Superior temporal gyrus (tissue), 1 donor: Measurements from ENCODE around the gene ABCC1.
"Not testable (repeated sequence)": the region's sequence is repeated elsewhere in the genome, so short reads cannot be mapped to it uniquely, and the experiment has no call there.

Experiments used
- DNase-seq: peaks from one replicate; pipeline ENCODE4 v3.0.0-alpha.2; 2016; ENCODE audit errors: extremely low spot score

The ABCC1 gene

DNA sequence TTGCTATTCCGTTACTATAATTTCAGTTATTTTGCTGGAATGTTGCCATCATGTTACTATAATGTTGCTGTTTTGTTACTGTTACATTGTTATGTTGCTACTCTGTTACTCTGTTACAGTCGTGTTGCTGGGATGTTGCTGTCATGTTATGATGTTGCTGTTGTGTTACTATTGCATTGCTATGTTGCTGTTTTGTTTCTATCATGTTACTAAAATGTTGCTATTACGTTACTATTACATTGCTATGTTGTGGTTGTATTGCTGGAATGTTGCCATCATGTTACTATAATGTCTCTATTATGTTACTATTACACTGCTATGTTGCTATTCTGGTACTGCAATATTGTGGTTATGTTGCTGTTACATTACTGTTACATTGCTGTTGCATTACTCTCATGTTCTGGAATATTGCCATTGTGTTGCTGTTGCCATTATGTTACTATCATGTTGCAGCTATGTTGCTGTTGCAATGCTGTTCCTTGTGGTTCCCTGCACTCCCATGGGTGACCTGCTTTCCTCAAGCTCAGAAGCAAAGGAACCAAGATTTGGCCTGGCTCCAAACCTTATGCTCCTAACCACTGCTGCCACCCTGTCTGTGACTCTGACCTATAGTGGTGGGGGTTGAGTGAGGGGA lies 209.4 kb downstream of the ABCC1 start:
- no peak for DNase-seq

DNA sequence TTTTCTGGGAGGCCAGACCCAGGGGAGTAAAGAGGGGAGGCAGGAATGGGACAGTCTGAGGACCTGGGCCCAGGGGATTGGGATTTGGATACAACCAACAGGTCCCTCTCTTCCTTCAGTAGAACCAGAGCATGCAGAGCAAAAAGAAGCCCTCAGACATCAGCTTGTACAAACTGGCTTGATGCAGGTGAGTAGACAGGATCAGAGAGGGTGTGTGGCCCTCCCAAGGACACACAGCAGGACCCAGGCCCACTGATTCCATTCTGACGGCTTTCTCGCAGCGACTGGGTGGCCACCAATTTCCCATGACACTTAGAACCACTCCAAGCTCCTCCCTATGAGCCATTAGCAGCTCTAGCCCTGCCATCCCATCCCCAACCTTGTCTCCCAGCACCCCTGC lies 210.2 kb downstream of the ABCC1 start:
- no peak for DNase-seq

DNA sequence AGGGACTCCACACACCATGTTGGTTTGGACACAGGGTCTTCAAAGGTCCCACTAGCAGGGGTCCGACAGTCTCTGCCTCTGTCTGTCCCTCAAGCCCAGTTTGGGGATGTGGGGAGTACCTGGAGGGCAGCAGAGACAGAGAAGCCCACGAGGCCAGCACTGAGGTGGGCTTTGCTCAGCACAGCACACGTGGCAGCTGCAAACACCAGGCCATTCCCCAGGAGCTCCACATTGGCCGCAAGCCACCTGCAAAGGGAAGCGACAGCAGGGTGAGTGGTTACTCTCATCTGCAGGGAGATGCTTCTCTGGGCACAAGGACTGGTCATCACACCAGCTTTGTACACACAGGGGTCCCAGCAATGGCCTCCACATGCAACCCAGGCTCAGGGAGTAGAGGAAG lies 211.9 kb downstream of the ABCC1 start:
- DNase-seq = no peak

DNA sequence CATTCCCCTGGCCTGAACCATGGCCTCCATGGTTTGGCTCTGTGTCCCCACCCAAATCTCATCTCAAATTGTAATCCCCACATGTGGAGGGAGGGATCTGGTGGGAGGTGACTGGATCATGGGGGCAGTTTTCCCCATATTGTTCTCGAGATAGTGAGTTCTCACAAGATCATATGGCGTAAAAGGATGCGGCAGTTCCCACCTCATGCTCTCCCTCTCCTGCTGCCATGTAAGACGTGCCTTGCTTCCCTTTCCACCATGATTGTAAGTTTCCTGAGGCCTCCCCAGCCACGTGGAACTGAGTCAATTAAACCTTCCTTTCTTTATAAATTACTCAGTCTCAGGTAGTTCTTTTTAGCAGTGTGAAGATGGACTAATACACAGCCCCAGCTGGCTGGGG lies 212.4 kb downstream of the ABCC1 start:
- not testable (repeated sequence) for DNase-seq

DNA sequence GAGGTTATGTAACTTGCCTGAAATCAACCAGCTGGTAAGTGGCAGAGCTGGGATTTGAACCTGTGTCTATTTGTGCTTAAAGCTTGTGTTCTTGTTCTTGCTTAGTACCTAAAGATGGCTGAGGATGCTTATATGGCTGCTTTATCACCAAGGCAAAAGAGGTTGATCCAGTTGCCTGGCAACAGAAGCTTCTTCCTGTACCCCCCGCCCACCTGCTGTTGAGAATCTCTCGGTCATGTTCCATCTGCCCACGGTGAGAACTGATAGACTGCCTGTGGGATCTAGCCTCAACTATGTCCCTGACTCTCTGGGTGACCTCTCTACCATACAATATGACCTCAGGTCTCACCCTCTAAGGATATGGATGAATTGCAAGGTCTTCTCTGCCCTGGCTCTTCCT lies 213.2 kb downstream of the ABCC1 start:
- DNase-seq = no peak

DNA sequence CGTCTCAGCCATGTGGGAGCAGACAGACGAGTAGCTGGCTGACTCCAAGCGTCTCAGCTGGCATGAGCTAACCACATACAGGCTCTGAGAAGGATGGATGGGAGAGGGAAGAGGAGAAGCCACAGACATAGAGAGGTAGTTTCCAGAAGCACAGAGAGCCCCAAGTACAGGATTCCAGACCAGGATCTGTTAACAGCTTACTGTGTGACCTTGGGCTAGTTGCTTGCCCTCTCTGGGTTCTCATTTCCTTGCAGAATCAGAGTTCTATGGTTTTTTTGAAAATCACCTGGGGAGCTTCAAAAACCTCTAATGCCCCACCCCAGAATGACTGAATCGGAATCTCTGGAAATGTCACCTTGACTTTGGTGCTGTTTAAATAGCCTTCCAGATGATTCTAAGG lies 213.7 kb downstream of the ABCC1 start:
- no peak for DNase-seq

DNA sequence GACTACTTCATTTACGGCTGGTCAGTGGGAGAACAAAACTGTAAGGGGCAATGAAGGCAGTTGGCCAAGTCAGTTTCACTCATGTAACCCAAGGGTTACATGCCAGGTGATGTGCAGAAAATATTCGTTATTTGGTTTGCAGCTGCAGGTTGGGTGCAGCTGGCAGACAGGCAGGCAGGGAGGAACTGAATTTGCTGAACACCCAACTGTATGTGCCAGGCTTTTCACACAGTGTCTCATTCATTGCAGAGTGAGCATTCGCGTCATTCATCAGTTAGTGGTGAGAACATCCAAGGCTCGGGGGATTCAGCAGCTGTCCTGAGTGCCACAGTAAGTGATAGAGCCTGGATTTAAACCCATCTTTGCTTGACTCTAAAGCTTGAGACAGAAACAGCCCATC lies 214.2 kb downstream of the ABCC1 start:
- DNase-seq = peak; percentile 76

DNA sequence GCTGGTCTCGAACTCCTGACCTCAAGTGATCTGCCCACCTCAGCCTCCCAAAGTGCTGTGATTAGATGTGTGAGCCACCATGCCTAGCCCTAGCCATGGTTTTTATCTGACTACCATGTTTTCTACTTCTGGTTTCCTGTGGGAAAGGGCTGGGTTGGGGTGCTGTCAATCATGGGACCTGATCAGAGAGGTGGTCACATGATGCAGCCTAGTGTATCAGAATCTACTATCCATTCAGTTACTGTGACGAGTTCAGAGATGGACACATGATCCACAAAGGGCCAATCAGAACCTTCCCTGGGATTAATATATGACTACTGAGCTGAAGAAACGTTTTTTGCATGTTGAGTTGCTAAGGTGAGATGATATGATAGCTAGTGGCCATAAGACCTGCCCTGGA lies 214.8 kb downstream of the ABCC1 start:
- DNase-seq = no peak

DNA sequence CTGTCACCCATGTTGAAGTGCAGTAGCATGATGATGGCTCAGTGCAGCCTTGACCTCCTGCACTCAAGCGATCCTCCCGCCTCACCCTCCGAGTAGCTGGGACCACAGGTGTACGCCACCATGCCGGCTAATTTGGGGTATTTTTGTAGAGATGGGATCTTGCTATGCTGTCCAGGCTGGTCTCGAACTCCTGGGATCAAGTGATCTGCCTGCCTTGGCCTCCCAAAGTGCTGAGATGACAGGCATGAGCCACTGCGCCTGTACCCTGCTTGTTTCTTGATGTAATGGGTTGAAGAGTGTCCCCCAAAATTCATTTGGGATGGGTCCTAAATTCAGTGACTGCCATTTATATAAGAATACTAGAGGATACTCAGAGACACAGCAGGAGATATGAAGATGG lies 216.7 kb downstream of the ABCC1 start:
- no peak for DNase-seq

DNA sequence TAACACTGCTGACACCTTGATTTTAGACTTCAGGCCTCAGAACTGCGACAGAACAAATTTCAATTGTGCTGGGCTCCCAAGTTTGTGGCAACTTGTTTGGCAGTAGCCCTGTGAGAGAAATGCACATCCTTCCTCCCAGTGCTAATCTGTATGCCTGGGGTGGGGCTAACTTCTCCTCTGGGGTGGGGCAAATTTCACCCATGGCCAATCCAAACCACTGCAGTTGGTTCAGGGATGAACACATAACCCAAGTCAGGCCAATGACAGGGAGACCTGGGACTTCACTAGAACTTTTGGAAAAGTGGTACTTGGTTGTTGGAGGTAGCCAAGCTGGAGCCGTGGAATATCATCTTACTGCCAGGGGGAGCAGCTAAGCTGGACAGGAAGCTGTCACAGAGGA lies 217.5 kb downstream of the ABCC1 start:
- DNase-seq = no peak

DNA sequence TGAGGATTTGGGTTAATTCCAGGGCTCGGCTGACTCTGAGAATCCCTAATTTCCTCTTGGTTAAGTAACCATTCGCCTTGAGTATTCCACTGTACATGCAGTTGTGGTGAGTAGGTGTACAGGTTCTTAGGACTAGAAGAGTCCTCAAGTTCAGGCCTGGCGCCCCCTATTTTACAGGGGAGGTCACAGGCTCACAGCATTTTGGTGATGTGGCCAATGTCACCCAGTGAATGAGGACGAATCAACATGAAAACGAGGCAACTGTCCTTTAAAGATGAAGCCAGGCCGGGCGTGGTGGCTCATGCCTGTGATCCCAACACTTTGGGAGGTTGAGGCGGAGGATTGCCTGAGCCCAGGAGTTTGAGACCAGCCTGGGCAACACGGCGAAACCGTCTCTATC lies 218.5 kb downstream of the ABCC1 start:
- no peak for DNase-seq

DNA sequence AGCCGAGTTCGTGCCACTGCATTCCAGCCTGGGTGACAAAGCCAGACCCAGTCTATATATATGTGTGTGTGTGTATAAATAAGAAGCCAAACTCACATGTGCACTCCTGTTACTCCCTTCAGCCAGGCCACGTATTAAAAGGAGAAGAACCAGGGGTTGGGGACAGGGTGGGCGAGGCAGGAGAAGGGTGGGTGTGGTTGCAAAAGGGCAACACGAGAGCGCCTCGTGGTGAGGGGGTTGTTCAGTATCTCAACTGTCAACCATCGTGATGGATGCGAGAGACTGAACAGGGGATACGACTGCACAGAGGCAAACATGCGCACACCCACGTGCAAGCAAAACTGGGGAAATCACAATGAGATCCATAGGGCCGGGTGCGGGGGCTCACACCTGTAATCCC lies 219.0 kb downstream of the ABCC1 start:
- DNase-seq = no peak

DNA sequence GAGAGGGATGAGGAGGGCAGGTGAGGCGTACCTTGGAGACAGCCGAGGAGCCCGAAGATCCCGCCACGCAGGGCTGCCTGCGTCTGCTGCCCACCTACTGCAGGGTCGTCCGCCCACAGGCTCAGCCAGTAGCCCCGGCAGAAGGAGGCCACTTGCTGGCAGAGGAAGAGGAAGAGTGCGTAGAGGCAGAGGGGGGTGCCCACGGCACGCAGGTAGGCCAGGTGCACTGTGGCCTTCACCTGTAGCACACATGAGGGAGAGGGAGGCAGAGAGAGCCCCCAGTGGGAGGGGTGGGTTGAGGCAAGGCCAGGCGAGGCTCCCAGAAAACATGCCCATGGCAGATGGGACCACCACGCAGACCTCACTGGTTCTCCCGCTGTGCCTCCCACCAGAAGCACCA lies 220.2 kb downstream of the ABCC1 start:
- no peak for DNase-seq

DNA sequence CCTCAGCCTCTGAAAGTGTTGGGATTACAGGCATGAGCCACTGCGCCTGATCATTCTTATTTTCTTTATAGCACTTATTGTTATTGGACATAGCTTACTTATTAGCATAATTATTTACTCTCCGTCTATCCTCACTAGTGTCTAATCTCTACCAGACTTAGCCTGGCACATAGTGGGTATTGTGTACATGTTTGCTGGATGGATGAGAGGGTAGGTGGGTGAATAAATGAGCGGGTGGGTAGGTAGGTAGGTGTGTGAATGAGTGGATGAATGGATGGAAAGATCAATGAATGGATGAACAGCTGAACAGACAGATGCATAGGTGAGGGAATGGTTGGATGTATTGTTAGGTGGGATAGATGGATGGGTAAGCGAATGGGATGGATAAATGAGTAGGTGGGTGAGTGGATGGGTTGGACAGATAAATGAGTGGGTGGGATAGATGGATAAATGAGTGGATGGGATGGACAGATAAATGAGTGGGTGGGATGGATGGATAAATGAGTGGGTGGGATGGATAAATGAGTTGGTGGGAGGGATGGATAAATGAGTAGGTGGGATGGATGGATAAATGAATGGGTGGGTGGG lies 222.0 kb downstream of the ABCC1 start:
- no peak for DNase-seq

DNA sequence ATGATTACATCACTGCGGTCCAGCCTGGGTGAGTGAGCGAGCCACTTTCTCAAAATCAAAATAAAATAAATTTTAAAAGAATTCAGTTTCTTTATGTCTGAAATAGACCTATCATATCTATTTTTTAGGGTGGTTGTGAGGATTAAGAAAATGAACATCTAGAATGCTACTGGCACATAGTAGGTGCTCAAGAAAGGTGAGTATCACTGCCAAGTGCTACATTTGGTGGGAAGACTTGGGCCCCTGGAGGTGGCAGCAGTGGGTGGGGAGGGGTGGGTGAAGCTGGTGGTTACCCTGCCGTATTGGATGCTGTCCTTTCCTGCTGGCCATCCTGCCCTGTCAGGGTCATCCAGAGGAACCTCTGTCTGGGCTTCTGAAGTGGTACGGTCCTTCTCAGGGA lies 223.6 kb downstream of the ABCC1 start:
- DNase-seq = no peak

DNA sequence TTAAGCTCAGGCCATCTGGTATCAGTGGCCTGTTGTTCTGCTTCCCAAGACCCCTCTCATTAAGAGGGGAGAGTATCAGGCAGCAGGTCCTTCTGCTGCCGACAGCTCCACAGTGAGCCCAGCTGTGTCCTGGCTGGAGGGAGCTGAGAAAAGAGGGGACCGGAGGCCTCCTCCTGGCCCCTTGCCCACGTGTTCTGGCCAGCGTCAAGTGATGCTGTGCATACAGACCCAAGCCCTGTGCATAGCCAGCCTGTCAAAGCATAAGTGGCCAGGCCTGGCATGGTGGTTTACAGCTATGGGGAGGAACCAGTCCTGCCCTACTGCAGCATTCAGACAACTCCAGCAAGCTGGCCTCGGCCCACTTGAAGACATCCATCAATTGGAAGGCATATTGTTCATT lies 225.9 kb downstream of the ABCC1 start:
- no peak for DNase-seq

DNA sequence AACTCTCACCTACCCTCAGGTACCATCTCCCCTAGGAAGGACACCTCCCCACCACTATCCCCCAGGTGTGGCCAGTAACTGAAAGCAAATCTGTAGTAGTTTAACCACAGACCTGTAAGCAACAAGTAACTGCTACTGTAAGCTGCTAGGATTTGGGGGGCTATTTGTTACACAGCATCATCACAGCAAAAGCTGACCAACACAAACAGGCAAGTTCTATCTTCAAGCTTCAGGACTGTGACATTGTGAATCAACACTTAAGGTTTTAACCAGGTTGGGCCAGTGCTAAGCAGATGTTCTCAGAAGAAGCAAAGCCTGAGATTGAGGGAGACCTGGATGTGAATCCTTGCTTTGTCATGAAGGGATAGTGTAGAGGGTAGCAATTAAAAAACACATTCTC lies 226.9 kb downstream of the ABCC1 start:
- DNase-seq = no peak

DNA sequence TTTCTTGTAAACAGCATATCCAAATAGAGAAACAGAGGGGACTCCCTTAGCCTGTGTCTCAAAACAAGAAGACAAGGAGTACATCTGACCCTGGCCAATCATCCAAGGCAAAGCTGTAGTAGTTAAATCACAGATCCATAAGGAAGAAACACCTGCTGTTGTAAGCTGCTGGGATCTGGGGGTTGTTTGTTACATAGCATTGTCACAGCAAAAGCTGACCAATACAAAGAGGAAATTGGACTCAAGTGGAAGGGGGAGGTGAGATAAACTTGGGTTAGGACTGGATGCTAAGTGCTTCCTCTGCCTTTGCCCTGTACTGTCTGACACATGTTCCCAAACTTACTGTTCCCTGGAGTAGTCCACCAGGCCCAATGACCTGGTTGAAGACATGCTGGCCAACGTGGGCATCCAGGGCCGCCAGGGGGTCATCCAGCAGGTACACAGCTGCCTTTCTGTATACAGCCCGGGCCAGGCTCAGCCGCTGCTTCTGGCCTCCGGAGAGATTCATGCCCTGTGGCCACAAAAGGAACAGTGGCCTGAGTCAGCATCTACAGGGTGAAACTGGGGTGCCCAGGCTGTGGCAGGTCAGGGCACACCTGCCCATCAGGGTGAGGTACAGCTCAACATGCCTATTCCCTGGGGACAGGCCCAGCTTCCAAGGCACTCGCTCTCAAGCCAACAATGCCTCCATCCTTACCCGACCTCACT lies 229.2 kb downstream of the ABCC1 start:
- DNase-seq = no peak

DNA sequence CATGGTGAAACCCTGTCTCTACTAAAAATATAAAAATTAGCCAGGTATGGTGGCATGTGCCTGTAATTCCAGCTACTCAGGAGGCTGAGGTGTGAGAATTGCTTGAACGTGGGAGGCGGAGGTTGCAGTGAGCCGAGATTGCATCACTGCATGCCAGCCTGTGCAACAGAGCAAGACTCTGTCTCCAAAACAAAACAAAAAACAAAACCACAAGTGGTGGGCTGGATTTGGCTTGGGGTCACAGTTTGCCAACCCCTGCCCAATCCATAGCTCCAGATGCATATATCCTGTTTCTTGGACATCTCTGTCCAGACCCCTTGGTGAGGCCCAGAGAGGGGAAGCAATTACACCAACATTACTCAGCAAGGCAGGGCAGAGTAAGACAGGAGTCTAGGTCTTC lies 232.3 kb downstream of the ABCC1 start:
- DNase-seq = not testable (repeated sequence)

DNA sequence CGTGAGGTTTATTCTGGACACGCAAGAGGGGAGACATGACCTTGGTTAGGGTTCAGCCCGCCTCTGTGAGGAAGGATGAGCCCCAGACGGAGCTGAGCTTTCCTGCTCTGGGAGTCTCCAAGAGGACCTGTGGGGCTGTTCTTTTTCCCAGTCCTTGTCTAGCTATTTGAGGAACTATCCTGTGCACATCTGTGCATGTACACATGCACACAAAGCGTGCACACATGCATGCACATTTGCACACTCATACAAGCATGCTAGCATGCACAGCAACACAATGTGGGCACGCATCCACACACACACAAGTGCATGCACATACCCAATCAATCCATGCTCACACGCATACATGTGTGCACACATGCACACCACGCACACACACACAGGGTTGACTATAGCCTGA lies 233.5 kb downstream of the ABCC1 start:
- DNase-seq = no peak

DNA sequence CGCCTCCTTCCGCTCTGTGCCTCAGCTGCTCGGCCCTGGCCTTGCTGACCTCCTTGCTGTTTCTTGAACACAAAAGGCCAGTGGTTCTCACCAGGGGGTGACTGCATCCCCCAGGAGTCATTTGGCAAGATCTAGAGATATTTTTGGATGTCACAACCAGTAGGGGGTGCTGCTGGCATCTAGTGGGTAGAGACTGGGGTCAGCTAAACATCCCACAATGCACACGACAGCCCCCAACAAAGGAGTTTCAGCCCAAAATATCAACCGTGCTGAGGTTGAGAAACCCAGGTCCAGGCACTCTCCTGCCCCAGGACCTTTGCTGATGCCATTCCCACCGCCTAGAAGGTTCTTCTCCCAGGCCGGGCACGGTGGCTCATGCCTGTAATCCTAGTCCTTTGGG lies 234.1 kb downstream of the ABCC1 start:
- DNase-seq = no peak

DNA sequence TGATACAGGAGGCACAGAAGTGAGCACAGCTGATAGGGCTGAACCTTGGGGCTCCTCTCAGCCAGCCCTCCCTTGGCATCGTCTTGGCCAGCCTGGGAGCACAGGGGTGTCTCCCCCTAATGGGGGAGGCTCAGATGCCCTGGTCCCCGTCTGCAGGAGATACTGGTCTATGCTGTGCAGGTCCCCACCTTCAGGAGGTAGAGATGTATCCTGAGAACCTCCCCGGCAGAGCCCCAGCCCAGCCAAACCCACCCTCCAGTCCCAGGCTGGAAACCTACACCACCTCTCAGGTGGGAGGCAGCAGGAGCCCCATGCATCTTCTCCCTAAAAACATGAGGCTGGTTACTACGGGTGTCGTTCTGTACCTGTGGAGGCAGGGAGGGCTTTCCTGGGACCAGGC lies 235.2 kb downstream of the ABCC1 start:
- no peak for DNase-seq

DNA sequence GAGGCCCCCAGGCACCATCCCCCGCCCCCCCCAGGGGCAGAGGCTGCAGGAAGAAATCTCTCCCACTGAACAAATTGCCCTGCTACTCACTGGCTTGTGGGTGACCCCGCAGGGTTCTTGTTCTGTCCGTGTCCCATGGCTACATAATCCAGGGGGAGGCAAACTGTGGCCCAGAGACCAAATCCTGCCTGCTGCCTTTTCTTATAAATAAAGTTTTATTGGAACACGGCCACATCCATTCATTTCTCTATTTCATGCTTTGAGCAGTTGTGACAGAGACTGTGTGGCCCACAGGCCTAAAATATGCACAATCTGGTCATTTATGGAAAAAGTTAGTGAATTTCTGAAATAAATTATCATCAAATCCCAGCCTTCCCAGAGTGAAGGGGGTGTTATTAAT lies 235.7 kb downstream of the ABCC1 start:
- no peak for DNase-seq

DNA sequence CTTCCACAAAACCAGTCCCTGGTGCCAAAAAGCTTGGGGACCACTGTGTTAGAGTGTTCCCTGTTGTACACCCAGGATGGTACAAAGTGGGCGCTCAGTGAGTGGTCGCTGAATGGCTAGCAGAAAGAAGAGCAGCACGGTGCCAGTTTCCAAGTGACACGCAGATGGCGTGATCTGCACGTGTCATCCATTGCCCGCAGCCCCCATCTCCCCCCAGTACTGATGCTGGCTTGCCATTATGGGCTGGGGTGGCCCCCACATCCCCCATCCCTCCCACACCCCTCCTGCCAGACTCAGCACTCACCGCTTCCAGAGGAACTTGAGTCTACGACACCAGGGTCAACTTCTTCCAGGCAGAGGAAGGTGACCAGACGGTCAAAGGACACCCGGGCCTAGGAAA lies 237.4 kb downstream of the ABCC1 start:
- DNase-seq = no peak
